ENCODE measurements around the gene SGMS1.

DNA sequence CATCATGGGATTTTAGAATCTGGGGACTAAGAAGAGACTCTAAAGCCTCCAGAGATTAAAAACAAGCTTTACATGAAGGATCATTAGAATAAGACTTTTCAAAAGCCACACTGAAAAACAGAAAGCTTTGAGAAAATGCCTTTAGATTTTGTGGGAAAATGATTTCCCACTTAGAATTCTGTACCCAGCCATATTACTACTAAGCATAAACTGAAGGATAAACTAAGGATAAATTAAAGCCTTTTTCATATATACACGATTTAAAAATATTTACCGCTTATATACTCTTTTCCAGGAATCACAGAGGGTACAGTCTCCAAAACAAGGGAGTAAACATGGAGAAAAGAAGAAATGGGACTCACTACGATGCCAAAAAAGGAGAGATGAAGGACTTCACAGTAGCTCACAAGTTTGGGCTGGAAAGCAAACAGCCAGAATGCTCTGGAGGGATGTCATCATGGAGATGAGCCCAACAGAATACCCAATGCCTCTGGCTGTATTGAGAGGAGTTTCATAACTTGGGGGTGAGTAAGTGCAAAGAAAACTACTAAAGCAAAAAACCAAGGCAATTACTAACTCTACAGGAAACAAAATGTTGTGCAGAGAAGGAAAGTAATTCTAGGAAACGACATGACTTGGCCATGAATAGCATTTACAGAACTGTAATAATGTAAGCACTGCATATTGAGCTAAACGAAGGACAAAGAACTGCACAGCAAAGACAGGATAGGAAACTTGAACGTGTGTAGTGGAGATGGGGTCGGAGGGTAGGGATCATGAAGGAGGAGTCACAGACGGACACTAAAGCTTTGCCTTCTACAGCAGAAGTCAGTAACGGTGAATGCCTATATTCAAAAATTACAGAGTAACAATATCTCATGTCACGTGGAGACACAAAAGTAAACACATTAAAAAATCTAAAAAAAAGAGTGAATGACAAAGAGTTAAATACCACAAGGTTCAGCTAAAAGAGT is 311.0 kb downstream of the SGMS1 start:
- TF ChIP-seq, protein P1, sequence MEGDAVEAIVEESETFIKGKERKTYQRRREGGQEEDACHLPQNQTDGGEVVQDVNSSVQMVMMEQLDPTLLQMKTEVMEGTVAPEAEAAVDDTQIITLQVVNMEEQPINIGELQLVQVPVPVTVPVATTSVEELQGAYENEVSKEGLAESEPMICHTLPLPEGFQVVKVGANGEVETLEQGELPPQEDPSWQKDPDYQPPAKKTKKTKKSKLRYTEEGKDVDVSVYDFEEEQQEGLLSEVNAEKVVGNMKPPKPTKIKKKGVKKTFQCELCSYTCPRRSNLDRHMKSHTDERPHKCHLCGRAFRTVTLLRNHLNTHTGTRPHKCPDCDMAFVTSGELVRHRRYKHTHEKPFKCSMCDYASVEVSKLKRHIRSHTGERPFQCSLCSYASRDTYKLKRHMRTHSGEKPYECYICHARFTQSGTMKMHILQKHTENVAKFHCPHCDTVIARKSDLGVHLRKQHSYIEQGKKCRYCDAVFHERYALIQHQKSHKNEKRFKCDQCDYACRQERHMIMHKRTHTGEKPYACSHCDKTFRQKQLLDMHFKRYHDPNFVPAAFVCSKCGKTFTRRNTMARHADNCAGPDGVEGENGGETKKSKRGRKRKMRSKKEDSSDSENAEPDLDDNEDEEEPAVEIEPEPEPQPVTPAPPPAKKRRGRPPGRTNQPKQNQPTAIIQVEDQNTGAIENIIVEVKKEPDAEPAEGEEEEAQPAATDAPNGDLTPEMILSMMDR (IDR thresholded peaks at IDR 0.05) = no peak
- TF ChIP-seq EZH2 (IDR thresholded peaks at IDR 0.05) = no peak

Measured in neural progenitor cell (in vitro differentiated cells).